NCI-H82 treated with DMSO at 0.1 percent for 48 hours (cell line): Measurements from ENCODE around the gene ARMH1.
A peak's percentile ranks its signal among the peaks of the same experiment; 100 is the strongest.
"Not testable (repeated sequence)": the region's sequence is repeated elsewhere in the genome, so short reads cannot be mapped to it uniquely, and the experiment has no call there.

Experiments
- DNase-seq: peaks from one replicate; lab custom pipeline; 2025; ENCODE audit not compliant: unreplicated experiment; lab: John Stamatoyannopoulos, UW

Gene ARMH1

DNA sequence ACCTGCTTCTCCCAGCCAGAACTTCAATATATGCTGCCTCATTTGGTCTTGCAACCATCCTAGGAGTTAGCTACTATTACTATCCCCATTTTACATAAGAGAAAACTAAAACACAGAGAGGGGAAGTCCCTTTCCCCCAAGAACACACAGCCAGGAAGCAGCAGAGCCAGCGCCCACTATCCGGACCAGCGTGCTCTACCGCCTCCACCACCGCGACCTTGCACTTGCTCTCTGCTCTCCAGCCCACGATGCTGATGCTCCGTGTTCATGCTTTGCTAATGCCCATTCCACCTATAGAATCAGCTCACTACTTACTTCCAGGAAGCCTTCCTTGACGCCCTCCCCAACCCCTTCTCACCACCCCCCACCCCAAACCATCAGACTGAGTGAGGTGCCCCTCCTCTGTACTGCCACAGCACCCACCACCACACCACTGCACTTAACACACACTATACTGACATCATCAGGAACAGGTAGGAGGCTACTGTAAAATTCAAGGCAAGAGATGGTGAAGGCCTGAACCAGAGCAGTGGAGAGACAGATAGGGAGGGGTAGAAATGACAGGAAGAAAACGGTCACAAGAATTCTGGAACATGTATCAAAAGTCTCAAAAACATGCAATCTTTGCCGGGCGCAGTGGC, 9.7 kb upstream of the ARMH1 start:
- no peak for DNase-seq

DNA sequence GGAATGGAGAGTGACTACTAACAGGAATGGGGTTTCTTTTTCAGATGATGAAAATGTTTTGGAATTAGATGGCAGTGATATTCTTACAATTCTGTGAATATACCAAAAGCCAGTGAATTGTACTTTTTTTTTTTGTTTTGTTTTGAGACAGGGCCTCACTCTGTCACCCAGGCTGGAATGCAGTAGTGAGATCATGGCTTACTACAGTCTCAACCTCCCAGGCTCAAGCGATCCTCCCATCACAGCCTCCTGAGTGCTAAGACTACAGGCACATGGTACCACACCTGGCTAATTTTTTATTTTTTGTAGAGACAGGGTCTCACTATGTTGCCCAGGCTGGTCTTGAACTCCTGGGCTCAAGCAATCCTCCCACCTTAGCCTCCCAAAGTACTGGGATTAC, 7.8 kb upstream of the ARMH1 start:
- not testable (repeated sequence) for DNase-seq

DNA sequence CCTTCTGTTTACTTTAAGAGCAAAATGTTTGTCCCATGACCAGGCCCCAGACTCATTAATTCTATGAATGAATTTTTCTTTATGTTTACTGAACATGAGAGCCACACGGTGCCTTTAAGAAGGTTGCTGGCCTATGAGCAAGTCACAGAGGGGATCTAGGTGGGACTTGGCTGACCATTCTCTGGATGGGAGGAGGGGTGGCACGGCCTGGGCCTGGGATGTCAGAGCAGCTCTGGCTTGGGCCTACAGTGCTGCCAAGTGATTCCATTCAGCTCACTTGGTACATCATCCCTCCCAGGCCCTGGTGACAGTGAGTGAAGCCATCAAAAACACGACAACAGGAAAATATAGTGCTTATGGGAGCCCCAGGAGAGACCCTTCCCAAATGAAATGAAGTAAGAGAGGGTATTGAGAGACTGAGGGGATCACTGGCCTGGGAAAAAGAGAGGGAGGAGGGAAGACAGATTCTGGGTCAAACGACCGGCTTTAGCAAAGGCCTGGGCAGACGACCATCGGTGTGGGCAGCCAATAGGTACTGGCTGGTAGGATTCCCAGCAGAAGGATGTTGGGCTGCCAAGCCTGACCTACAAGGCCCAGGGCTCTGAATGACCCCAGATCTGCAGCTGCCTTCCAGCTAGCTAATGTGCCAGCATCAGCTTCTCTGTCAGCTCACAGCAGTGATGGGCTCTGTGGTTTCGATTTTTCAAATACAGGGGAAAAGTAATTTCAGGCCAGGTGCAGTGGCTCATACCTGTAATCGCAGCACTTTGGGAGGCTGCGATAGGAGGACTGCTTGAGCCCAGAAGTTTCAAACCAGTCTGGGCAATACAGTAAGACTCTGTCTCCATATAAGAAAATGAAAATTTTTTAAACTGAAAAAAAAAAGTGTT, 3.5 kb upstream of the ARMH1 start:
- DNase-seq = no peak

DNA sequence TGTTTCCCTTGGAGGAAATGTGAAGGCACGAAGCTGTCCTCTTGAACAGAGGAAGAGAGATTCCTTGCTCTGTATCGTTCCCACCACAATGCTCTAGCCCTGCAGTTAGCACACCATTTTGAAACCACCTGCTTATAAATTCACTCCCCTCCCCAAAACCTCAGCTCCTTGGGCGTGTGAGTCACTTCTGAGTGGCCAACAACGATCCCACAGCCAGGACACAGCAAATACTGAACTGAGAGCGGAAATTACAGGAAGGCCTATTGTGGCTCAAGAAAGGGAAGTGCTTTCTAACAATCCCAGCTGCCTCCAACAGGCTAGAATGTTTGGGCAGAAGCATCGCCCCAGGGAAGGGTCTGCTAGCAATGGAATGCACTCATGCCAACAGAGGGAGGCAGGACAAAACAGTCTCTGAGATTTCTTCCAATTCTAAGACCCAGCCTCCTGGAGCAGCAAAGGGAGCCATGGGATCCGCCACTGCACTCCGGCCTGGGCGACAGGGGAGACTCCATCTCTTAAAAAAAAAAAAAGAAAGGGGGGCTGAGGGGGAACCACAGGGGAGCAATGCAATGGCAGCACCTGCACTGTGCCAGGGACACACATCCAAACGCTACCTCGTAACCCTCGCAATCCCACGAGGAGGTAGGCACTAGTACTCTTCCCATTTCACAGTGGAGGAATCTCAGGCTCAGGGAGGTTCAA, 2.1 kb upstream of the ARMH1 start:
- no peak for DNase-seq

- no peak for DNase-seq
Observed at GRCh38 chr1:44672961-44673674, 1.4 kb upstream of the ARMH1 start.

- DNase-seq = no peak
Observed at GRCh38 chr1:44673675-44674112, 820 bp upstream of the ARMH1 start.

DNA sequence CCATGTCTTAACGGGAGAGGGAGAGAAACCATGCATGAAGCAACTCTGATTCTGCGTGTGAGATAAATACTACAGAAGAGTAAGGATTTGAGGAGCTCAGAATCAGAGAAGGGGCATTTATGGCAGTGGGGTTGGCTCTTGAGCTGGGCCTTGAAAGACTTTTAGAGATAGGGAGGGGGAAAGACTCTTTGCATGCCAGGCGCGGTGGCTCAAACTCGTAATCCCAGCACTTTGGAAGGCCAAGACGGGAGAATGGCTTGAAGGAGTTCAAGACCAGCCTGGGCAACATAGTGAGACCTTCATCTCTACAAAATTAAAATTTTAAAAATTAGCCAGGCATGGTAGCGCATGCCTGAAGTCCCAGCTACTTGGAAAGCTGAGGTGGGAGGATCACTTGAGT, 672 bp downstream of the ARMH1 start:
- DNase-seq = no peak

DNA sequence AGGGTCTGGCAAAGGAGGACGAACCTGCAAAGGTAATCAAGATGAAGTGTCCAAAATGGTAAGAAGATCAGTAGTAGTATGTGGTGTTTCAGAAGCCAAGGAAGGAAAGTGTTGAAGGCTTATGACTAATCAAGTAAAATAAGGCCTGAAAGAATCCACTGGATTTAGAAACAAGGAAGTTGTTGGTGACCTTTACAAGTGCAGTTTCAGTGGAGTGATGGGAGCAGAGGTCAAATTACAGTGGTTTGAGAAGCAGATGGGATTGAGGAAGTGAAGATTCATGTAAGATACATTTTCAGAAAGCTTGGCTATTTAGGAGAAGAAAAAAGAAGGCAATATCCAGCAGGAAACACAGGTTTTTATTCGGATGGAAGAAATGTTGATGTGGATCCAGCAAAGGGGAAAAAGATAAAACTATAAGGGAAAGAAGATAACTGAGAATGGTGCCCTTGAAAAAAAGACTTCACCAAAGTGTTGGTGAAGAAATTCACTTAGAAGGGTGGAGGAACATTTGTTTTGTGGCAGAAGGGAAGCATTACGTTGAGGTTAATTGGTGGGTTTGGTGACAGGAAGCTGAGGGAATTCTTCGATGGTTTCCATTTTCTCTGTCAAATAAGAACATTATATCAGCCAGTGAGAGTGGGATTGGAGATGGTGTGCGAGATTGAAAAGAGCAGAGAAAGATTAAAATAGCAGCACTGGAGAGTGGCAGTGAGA, 2.1 kb downstream of the ARMH1 start:
- no peak for DNase-seq

GRCh38 chr1:44677201-44677766, 2.8 kb downstream of the ARMH1 start:
- peak; percentile 34 for DNase-seq

DNA sequence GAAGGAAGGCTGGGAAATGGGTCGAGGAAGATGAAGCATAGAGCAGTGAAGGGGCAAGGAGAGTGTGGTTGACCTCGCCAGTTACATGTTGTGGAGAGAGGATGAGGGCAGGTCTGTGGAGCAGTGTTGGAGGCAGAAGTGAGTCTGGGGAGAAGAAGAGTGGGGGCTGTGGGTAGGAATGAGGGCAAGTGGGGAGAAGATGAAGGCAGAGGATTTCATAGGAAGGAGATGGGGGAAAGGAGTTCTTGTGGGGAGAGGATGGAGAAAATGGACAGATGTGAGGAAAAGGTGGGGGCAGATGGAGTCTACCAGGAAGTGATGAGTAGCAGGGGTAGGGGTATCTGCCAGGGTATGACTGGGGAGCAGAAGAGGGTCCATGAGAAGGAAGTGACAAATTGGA, 3.6 kb downstream of the ARMH1 start:
- no peak for DNase-seq

DNA sequence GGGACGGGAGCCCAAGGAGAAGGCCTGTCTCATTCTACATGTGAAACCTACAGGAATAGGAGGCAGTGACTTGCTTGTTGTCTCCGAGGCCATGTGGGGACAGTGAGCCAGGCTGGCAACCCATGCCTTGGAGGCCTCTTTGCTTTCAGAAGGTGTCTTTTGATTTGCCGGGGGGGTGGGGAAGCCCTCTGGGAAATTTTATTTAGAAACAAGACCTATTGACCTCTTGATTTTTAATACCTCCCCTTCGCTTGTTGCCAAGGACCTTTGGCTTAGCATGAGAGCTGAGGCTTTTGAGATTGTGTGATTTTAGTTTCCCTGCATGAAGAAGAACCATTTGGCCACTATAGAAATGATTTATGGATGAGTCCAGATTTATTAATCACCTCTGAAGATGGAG, 4.1 kb downstream of the ARMH1 start:
- no peak for DNase-seq

DNA sequence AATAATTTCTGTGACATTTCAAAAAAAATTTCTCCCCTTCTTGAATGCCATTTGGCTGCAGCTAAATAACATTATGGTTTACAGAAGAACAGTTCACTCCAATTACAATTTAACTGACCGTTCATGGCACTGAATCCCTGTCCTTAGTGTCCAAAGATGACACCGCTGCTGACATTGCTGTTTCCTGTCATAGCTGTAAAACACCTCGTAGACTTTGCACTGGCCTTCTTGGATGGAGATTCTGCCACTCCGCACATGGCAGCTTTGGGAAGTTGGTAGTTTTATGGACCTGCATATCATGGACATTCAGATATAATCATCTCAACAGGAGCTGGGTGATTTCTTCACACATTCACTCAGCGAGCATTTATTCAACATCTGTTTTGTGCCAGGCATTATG, 5.0 kb downstream of the ARMH1 start:
- DNase-seq = no peak

GRCh38 chr1:44681905-44682882, 7.7 kb downstream of the ARMH1 start:
- DNase-seq = peak; percentile 84

DNA sequence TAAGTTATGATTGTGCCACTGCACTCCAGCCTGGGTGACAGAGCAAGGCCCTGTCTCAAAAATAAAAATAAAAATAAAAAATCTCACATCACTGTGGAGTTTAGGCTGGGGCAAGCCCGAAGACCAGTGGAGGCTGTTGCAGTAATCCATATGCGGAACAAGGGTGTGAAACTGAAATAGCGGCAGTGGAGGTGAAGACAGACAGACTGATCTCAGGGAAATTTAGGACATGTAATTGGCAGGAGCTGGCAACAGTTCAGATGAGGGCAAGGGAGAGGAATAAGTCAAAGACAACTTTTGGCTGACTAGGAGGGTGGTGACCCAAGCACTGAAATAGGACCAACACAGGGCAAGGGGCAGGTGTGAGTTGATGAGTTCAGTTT, 8.4 kb downstream of the ARMH1 start:
- DNase-seq = no peak

DNA sequence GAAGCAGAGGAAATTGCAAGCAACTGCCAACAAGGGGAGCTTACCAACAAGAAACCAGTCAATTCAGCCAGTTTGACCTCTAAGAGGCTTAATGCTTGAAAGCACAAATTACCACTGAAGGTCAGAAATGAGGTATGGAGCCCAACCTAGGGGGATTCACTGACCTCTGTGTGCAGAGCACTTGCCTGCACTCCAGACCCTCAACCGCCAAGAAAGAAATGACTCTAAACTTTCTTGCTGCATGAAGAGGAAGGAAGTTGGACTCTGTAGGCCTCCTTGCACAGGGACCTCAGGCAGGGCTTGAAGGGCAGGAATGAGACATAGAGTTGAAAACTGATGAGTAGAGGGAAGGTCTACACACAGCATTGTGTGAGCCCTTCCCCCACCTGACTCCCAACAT, 10.0 kb downstream of the ARMH1 start:
- no peak for DNase-seq

GRCh38 chr1:44685218-44685617, 10.7 kb downstream of the ARMH1 start:
- DNase-seq = no peak

GRCh38 chr1:44685881-44686280, 11.4 kb downstream of the ARMH1 start:
- DNase-seq = no peak

- no peak for DNase-seq
Observed at GRCh38 chr1:44688760-44689446, 14.4 kb downstream of the ARMH1 start.

DNA sequence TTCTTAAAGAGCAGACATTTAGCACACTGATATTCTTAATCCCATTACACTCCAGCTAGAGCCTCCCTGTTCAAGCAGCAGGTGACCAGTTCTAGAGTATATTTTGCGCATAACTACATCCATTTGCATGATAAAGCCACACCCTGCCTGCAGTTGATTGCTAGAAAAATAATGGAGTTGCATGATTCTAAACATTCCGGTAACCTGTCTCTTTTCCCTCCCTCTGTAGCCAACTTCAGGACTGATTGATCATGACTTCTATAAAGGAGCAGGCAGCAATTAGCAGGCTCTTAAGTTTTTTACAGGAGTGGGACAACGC, 14.9 kb downstream of the ARMH1 start:
- DNase-seq = no peak
